ENCODE data around the gene GADL1. TPM values are rescaled to one million over a fixed set of nuclear protein-coding genes. Genes with fewer than 3 reads are reported as not detected.

GADL1 gene
- total RNA-seq, 2 donors from 2014 or later = not detected

DNA sequence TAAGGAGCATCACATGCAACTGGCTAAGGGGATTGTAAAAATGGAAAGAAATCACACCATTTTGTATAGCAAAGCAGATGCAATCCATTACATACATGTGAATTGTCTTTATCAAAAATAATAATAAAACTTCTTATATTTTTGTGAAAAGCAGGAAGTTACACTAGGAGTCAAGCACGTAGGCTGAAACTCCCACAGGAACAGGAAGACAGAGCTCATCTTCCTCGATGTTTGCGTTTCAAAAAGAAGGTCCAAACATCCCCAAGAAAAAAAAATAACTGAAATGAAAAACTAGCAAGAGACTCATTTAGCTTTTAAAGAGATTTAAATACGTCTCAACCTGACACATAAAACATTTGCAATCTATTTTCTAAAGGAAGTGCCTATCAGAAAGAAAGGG is 181.5 kb downstream of the GADL1 start:
- H3K27ac ChIP-seq = no peak overlapping the region
- TF ChIP-seq, protein P1, sequence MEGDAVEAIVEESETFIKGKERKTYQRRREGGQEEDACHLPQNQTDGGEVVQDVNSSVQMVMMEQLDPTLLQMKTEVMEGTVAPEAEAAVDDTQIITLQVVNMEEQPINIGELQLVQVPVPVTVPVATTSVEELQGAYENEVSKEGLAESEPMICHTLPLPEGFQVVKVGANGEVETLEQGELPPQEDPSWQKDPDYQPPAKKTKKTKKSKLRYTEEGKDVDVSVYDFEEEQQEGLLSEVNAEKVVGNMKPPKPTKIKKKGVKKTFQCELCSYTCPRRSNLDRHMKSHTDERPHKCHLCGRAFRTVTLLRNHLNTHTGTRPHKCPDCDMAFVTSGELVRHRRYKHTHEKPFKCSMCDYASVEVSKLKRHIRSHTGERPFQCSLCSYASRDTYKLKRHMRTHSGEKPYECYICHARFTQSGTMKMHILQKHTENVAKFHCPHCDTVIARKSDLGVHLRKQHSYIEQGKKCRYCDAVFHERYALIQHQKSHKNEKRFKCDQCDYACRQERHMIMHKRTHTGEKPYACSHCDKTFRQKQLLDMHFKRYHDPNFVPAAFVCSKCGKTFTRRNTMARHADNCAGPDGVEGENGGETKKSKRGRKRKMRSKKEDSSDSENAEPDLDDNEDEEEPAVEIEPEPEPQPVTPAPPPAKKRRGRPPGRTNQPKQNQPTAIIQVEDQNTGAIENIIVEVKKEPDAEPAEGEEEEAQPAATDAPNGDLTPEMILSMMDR (IDR thresholded peaks at IDR 0.05) = no peak
- H3K36me3 ChIP-seq = no peaks in the 10 kb centered on the region
- no peaks in the 10 kb centered on the region for H3K27me3 ChIP-seq
- no peaks in the 10 kb centered on the region for H3K9me3 ChIP-seq
- no peak for DNase-seq
- intact Hi-C loops (cut with DNase I) = no loop called here
- no peak overlapping the region for H3K9ac ChIP-seq (ENCODE audit: low read depth in 2 of 2, low read length in 2 of 2)
- H3K4me1 ChIP-seq = no peaks in the 10 kb centered on the region
- no peak overlapping the region for H3K4me3 ChIP-seq

DNA sequence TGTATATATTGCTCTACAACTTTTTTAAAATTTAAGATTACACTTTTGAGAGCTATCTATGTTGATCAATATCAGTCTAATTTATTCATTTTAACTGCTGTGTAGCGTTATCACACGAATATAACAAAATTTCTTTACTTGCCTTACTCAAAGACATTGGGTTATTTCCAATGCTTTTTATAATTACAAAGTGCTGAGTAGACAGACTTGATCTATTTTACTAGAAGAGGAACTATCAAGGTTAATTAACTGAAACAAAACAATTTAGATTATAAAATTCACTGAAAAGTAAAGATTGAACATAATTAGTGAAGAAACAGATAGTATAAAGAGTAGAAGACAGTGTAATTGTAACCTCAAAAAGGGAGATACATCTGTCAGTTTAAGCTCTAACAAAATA is 182.6 kb downstream of the GADL1 start:
- Histone ChIP-seq H3K4me1 (no peaks in the 10 kb centered on the region), H3K36me3 (no peaks in the 10 kb centered on the region), H3K9ac (ENCODE audit: low read depth in 2 of 2, low read length in 2 of 2) (no peak overlapping the region), H3K4me3 (no peak overlapping the region), H3K27me3 (no peaks in the 10 kb centered on the region), H3K27ac (no peak overlapping the region), H3K9me3 (no peaks in the 10 kb centered on the region)
- TF ChIP-seq, protein P1 (IDR thresholded peaks at IDR 0.05) = no peak
- no peak for DNase-seq
- intact Hi-C loops (cut with DNase I) = no loop called here

DNA sequence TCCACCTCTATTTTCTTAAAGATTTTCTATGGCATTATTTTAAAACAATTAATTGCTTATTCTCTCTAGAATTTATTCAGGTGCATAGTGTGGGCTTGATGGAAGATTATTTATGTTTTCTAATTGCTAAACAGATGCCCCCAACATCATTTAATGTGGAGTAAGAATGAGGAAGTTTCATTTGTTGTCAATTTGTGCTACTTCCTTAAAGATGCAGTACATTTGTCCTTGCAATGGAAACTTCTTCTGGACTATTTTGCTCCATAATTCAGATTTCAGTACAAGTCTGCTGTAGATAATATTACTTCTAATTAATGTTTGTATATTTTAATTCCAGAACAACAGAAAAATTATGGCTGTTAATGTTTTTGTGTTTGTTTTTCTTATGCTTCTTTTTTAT is 183.3 kb downstream of the GADL1 start:
- Histone ChIP-seq H3K27ac (peak overlapping the region; percentile 28), H3K27me3 (no peaks in the 10 kb centered on the region), H3K9me3 (no peaks in the 10 kb centered on the region), H3K4me1 (no peaks in the 10 kb centered on the region), H3K4me3 (no peak overlapping the region), H3K9ac (ENCODE audit: low read depth in 2 of 2, low read length in 2 of 2) (no peak overlapping the region), H3K36me3 (no peaks in the 10 kb centered on the region)
- TF ChIP-seq, protein P1 (IDR thresholded peaks at IDR 0.05) = no peak
- intact Hi-C loops (cut with DNase I) = no loop called here
- DNase-seq = no peak

DNA sequence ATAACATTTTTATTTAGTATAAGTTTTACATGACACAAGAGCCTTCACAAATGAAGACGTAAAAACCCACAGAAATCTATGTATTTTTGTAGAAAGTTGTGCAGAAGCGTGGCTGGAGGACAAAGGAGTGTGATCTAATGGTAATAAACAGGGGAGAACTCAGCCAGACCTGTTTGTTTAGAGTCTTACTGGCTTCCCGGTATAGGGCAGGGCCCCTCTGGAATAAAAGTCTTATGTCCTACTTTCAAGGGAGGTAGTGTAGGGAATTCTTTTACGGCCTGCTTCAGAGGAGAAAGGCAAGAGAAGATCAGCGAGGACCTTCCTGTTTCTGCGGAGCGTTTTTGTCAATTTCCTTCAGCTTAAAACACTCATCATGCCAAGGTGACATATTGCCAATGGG is 184.4 kb downstream of the GADL1 start:
- Histone ChIP-seq H3K27me3 (no peaks in the 10 kb centered on the region), H3K36me3 (no peaks in the 10 kb centered on the region), H3K4me3 (no peak overlapping the region), H3K9ac (ENCODE audit: low read depth in 2 of 2, low read length in 2 of 2) (no peak overlapping the region), H3K9me3 (no peaks in the 10 kb centered on the region), H3K4me1 (no peaks in the 10 kb centered on the region), H3K27ac (peak overlapping the region; percentile 28)
- TF ChIP-seq, protein P1 (IDR thresholded peaks at IDR 0.05) = no peak
- intact Hi-C loops (cut with DNase I) = no loop called here
- peak; percentile 43 for DNase-seq

DNA sequence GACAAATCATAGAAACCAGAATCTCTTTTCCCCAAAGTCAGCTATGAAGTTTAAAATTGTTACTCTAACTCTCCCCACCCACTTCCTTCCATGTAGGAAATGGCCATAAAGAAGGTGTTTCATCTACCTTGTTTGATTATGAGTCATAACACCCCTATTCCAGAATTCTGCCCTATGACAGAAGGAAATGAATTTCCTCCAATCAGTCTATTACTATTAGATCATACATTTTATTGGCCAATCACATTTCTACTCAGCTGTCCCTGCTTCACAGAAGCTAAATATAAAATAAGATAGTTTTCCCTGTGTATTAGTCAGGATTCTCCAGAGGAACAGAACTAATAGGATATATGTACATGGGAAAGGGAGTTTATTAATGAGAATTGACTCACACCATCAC is 186.0 kb downstream of the GADL1 start:
- no peak overlapping the region for H3K27ac ChIP-seq
- H3K9ac ChIP-seq (ENCODE audit: low read depth in 2 of 2, low read length in 2 of 2) = no peak overlapping the region

More for the DNA sequence above, 186.0 kb downstream of the GADL1 start:
- intact Hi-C loops (cut with DNase I) = no loop called here
- H3K9me3 ChIP-seq = no peaks in the 10 kb centered on the region
- H3K4me3 ChIP-seq = no peak overlapping the region
- H3K36me3 ChIP-seq = no peaks in the 10 kb centered on the region
- no peaks in the 10 kb centered on the region for H3K4me1 ChIP-seq
- TF ChIP-seq, protein P1 (IDR thresholded peaks at IDR 0.05) = no peak
- no peak for DNase-seq
- H3K27me3 ChIP-seq = no peaks in the 10 kb centered on the region
